HG03108 (cell line): Measurements from ENCODE around the gene PTCD1.
"Not testable (repeated sequence)": the region's sequence is repeated elsewhere in the genome, so short reads cannot be mapped to it uniquely, and the experiment has no call there.

Experiments
- ATAC-seq: cut with Tn5 transposase; IDR thresholded peaks from one replicate; pipeline ENCODE4 v1.9.1; 2021; ENCODE audit warnings: moderate library complexity; ENCODE audit not compliant: unreplicated experiment

Gene PTCD1

GRCh38 chr7:99452541-99452940, 13.9 kb upstream of the PTCD1 start:
- no peak for ATAC-seq

- ATAC-seq, result no peak
Observed at GRCh38 chr7:99451936-99452335, 13.3 kb upstream of the PTCD1 start.

- ATAC-seq, result no peak
Observed at GRCh38 chr7:99449326-99449725, 10.7 kb upstream of the PTCD1 start.

- no peak for ATAC-seq
Observed at GRCh38 chr7:99448855-99449254, 10.3 kb upstream of the PTCD1 start.

GRCh38 chr7:99447943-99448342, 9.3 kb upstream of the PTCD1 start:
- ATAC-seq, result no peak

GRCh38 chr7:99446096-99446495, 7.5 kb upstream of the PTCD1 start:
- ATAC-seq, result no peak

GRCh38 chr7:99440195-99440594, 1.6 kb upstream of the PTCD1 start:
- ATAC-seq, result no peak

GRCh38 chr7:99437946-99438572, 539 bp downstream of the PTCD1 start:
- no peak for ATAC-seq

- no peak for ATAC-seq
Observed at GRCh38 chr7:99433158-99433557, 5.4 kb downstream of the PTCD1 start.

- ATAC-seq, result not testable (repeated sequence)
Observed at GRCh38 chr7:99431756-99432540, 6.7 kb downstream of the PTCD1 start.

- ATAC-seq, result no peak
Observed at GRCh38 chr7:99429756-99430155, 8.8 kb downstream of the PTCD1 start.

GRCh38 chr7:99428972-99429566, 9.5 kb downstream of the PTCD1 start:
- ATAC-seq, result no peak

GRCh38 chr7:99424932-99425730, 13.5 kb downstream of the PTCD1 start:
- no peak for ATAC-seq

- no peak for ATAC-seq
Observed at GRCh38 chr7:99422625-99423024, 16.0 kb downstream of the PTCD1 start.

GRCh38 chr7:99422186-99422585, 16.4 kb downstream of the PTCD1 start:
- ATAC-seq, result no peak

GRCh38 chr7:99420986-99421385, 17.6 kb downstream of the PTCD1 start:
- no peak for ATAC-seq

- ATAC-seq, result no peak
Observed at GRCh38 chr7:99420213-99420612, 18.4 kb downstream of the PTCD1 start.

GRCh38 chr7:99419323-99420021, 19.1 kb downstream of the PTCD1 start:
- no peak for ATAC-seq

- ATAC-seq, result no peak
Observed at GRCh38 chr7:99418260-99418659, 20.3 kb downstream of the PTCD1 start.

- not testable (repeated sequence) for ATAC-seq
Observed at GRCh38 chr7:99415513-99416127, 23.0 kb downstream of the PTCD1 start.
